HCT116 (cell line): ENCODE results near the gene HIP1R. TPM values are rescaled to one million over a fixed set of nuclear protein-coding genes. Genes with fewer than 3 reads are reported as not detected.

Experiments used
- ATAC-seq: fragments of 200-7000 bp; cut with Tn5 transposase; 2 replicates; pipeline ENCODE4 v1.9.1; 2020; ENCODE audit warnings: mild to moderate bottlenecking, moderate library complexity
- BruUV-seq: library from RNA; stranded (reverse); fragments of 400-500 nt; replicated peaks from 2 replicates; lab custom pipeline; 2021; lab: Mats Ljungman, UMichigan
- CTCF ChIA-PET: fragments of 300-600 bp; sonication (Branson Sonifier 250); formaldehyde crosslinking; loops from one replicate; lab custom pipeline; 2021; ENCODE audit warnings: antibody characterized with exemption; lab: Charles Lee
- POLR2A ChIA-PET: fragments of 300-600, 350-600 bp; sonication (Branson Sonifier 250); formaldehyde crosslinking; loops from one replicate; lab custom pipeline; 2021; ENCODE audit warnings: antibody characterized with exemption; lab: Charles Lee
- RAD21 ChIA-PET, 2 experiments: fragments of 300-600 bp; sonication (Branson Sonifier 250); formaldehyde crosslinking; loops; one replicate each; lab custom pipeline; 2023; ENCODE audit warnings: low total read pairs in 2 of 2; ENCODE audit not compliant: uncharacterized antibody in 2 of 2, unreplicated experiment in 2 of 2, low non-redundant PET in 1 of 2; lab: Charles Lee
- DNase-seq: peaks from one replicate; pipeline ENCODE4 v3.0.0-alpha.2; 2010; ENCODE audit warnings: low read depth, low spot score
- H2AFZ ChIP-seq: fragments of 200-600 bp; shearing (Covaris generic), sonication (generic); 2 replicates; pipeline ENCODE4 v1.6.1; 2017; ENCODE audit warnings: low read depth, mixed run types, mixed read lengths, antibody characterized with exemption, low read length; ENCODE audit not compliant: poor library complexity, severe bottlenecking
- H3K27ac ChIP-seq: 2 replicates; pipeline ENCODE4 v1.5.1; 2012; ENCODE audit warnings: low read depth, low read length
- H3K27me3 ChIP-seq: fragments of 200-600 bp; sonication (generic); 2 replicates; pipeline ENCODE4 v1.6.1; 2016; ENCODE audit warnings: mixed run types, low read length, mixed read lengths; ENCODE audit not compliant: insufficient read depth
- H3K36me3 ChIP-seq, 2 experiments: fragments of 200-500 bp in 1 of 2; fragments of 200-600 bp in 1 of 2; sonication (Bioruptor generic) in 1 of 2; sonication (generic) in 1 of 2; 2 replicates each; pipeline versions ENCODE4 v1.5.1 to v1.6.1; 2014 to 2016; ENCODE audit warnings: low read length in 2 of 2, inconsistent platforms in 1 of 2, mixed read lengths in 1 of 2, mixed run types in 1 of 2; ENCODE audit not compliant: insufficient read depth in 2 of 2, control insufficient read depth in 1 of 2
- H3K4me1 ChIP-seq, 2 experiments: fragments of 200-600 bp in 1 of 2; sonication (generic) in 1 of 2; 2 replicates each; pipeline versions ENCODE4 v1.5.1 to v1.6.1; 2012 to 2017; ENCODE audit warnings: low read length in 2 of 2, inconsistent platforms in 1 of 2, mild to moderate bottlenecking in 1 of 2, mixed read lengths in 1 of 2, mixed run types in 1 of 2, moderate library complexity in 1 of 2; ENCODE audit not compliant: insufficient read depth in 2 of 2, control insufficient read depth in 1 of 2
- H3K4me2 ChIP-seq: fragments of 200-600 bp; sonication (generic); 2 replicates; pipeline ENCODE4 v1.6.1; 2017; ENCODE audit warnings: mixed run types, low read length, mixed read lengths
- H3K4me3 ChIP-seq, 2 experiments: fragments of 200-600 bp in 1 of 2; sonication (generic) in 1 of 2; replicated peaks in 1 of 2; 2 replicates each; pipeline ENCODE4 v1.5.1; 2011 to 2016; ENCODE audit warnings: low read length in 2 of 2, control low read depth in 1 of 2, low read depth in 1 of 2, mild to moderate bottlenecking in 1 of 2, mixed read lengths in 1 of 2, mixed run types in 1 of 2
- H3K79me2 ChIP-seq: fragments of 200-600 bp; sonication (generic); 2 replicates; pipeline ENCODE4 v1.6.1; 2017; ENCODE audit warnings: mild to moderate bottlenecking, mixed run types, low read length, moderate library complexity, mixed read lengths; ENCODE audit not compliant: insufficient read depth
- H3K9ac ChIP-seq: fragments of 200-600 bp; sonication (generic); 2 replicates; pipeline ENCODE4 v1.6.1; 2016; ENCODE audit warnings: low read length, mixed read lengths
- H3K9me2 ChIP-seq: fragments of 200-600 bp; sonication (generic), shearing (Covaris generic); 2 replicates; pipeline ENCODE4 v1.6.1; 2017; ENCODE audit warnings: mixed run types, mild to moderate bottlenecking, moderate library complexity; ENCODE audit not compliant: insufficient read depth
- H3K9me3 ChIP-seq, 2 experiments: fragments of 200-500 bp in 1 of 2; fragments of 200-600 bp in 1 of 2; sonication (Bioruptor generic) in 1 of 2; sonication (generic) in 1 of 2; 2 replicates each; pipeline ENCODE4 v1.6.1; 2014 to 2017; ENCODE audit warnings: low read length in 2 of 2, mixed read lengths in 2 of 2, inconsistent platforms in 1 of 2, low read depth in 1 of 2, mild to moderate bottlenecking in 1 of 2, mixed run types in 1 of 2, moderate library complexity in 1 of 2; ENCODE audit not compliant: control insufficient read depth in 1 of 2, insufficient read depth in 1 of 2
- H4K20me1 ChIP-seq: fragments of 200-600 bp; sonication (generic), shearing (Covaris generic); 2 replicates; pipeline ENCODE4 v1.6.1; 2017; ENCODE audit warnings: mixed run types, mild to moderate bottlenecking, moderate library complexity; ENCODE audit not compliant: insufficient read depth
- ATF3 ChIP-seq: IDR thresholded peaks from 2 replicates; pipeline ENCODE4 v1.6.1; 2012
- CBX3 ChIP-seq: IDR thresholded peaks from 2 replicates; pipeline ENCODE4 v1.6.1; 2012; ENCODE audit warnings: low read depth
- ELF1 ChIP-seq: IDR thresholded peaks from 2 replicates; pipeline ENCODE4 v1.6.1; 2012; ENCODE audit warnings: low read depth, borderline replicate concordance
- EZH2 ChIP-seq: fragments of 200-600 bp; sonication (generic); IDR thresholded peaks from 2 replicates; pipeline ENCODE4 v1.6.1; 2017; ENCODE audit warnings: antibody characterized with exemption, mixed run types
- EZH2phosphoT487 ChIP-seq: fragments of 200-600 bp; IDR thresholded peaks from 2 replicates; pipeline ENCODE4 v1.6.1; 2018; ENCODE audit warnings: antibody characterized with exemption, borderline replicate concordance
- JUND ChIP-seq: IDR thresholded peaks from 2 replicates; pipeline ENCODE4 v1.6.1; 2012
- MAX ChIP-seq: IDR thresholded peaks from 2 replicates; pipeline ENCODE4 v1.6.1; 2012
- REST ChIP-seq: IDR thresholded peaks from 2 replicates; pipeline ENCODE4 v1.6.1; 2012; ENCODE audit warnings: low read depth
- YY1 ChIP-seq: IDR thresholded peaks from 2 replicates; pipeline ENCODE4 v1.6.1; 2011; ENCODE audit warnings: low read length, low read depth, moderate library complexity, mild to moderate bottlenecking; ENCODE audit not compliant: insufficient replicate concordance; ENCODE audit errors: extremely low read depth
- ZBTB33 ChIP-seq: IDR thresholded peaks from 2 replicates; pipeline ENCODE4 v1.6.1; 2011; ENCODE audit warnings: mild to moderate bottlenecking, low read length, moderate library complexity; ENCODE audit not compliant: insufficient replicate concordance; ENCODE audit errors: extremely low read depth
- ZFX ChIP-seq: fragments of 450-650 bp; IDR thresholded peaks from 2 replicates; pipeline ENCODE4 v1.6.1; 2017
- ZNF274 ChIP-seq: fragments of 200-500 bp; sonication (Bioruptor generic); IDR thresholded peaks from 2 replicates; pipeline ENCODE4 v1.6.1; 2014; ENCODE audit warnings: mild to moderate bottlenecking, low read depth, low read length, inconsistent platforms
- intact Hi-C: fragments of 100-400 bp; cut with micrococcal nuclease; formaldehyde crosslinking; loops from 2 replicates; pipeline ENCODE4 v1.10.0; 2022
- total RNA-seq: library from RNA; stranded (reverse); gene quantifications from one replicate; pipeline ENCODE4 v1.2.1, GENCODE V29; 2021; ENCODE audit not compliant: unreplicated experiment

The HIP1R gene
- total RNA-seq, 1 experiment from 2014 or later, result 57.8 TPM

GRCh38 chr12:122807651-122808050 is 27.6 kb upstream of the HIP1R start:
- H3K79me2 ChIP-seq, result no peaks in the 10 kb centered on the region
- no peaks in the 10 kb centered on the region for H3K27me3 ChIP-seq
- H3K4me3 ChIP-seq, result no peak overlapping the region
- ChIA-PET POLR2A (no interaction called here), RAD21 (no interaction called here), CTCF (no interaction called here)
- intact Hi-C loops, result no loop called here
- no peak for TF ChIP-seq EZH2
- TF ChIP-seq MAX, result no peak
- TF ChIP-seq EZH2phosphoT487, result no peak
- no peak for TF ChIP-seq CBX3
- no peaks in the 10 kb centered on the region for H3K36me3 ChIP-seq
- no peaks in the 10 kb centered on the region for H3K9me2 ChIP-seq
- peaks cover 13 to 49% of the 10 kb centered on the region in 2 experiments for H3K4me1 ChIP-seq
- no peak overlapping the region for H3K4me2 ChIP-seq
- no peak overlapping the region for H2AFZ ChIP-seq
- DNase-seq (no peak), ATAC-seq (no peak)
- no peak overlapping the region for H3K27ac ChIP-seq
- H4K20me1 ChIP-seq, result no peaks in the 10 kb centered on the region
- no peaks in the 10 kb centered on the region for H3K9me3 ChIP-seq
- no peak overlapping the region for H3K9ac ChIP-seq
- no TSS peak for BruUV-seq

- Histone ChIP-seq H3K9me2 (no peaks in the 10 kb centered on the region), H2AFZ (no peak overlapping the region), H3K36me3 (no peaks in the 10 kb centered on the region), H3K4me3 (no peak overlapping the region), H3K9me3 (no peaks in the 10 kb centered on the region), H4K20me1 (no peaks in the 10 kb centered on the region), H3K4me1 (peaks cover 0 to 22% of the 10 kb centered on the region in 2 experiments; a peak in 2 of 4 replicates), H3K4me2 (no peak overlapping the region), H3K27me3 (no peaks in the 10 kb centered on the region), H3K27ac (no peak overlapping the region), H3K79me2 (no peaks in the 10 kb centered on the region), H3K9ac (no peak overlapping the region)
- TF ChIP-seq ZNF274, result no peak
- TF ChIP-seq REST, result no peak
- no peak for TF ChIP-seq JUND
- no peak for TF ChIP-seq ZBTB33
- no peak for TF ChIP-seq ATF3
- TF ChIP-seq YY1, result no peak
- no peak for TF ChIP-seq ZFX
- no peak for TF ChIP-seq ELF1
- no TSS peak for BruUV-seq
- ATAC-seq (no peak), DNase-seq (no peak)
- intact Hi-C loops, result no loop called here
- POLR2A ChIA-PET, result no interaction called here
- CTCF ChIA-PET, result no interaction called here
- RAD21 ChIA-PET, result no interaction called here
Measured at GRCh38 chr12:122811777-122812176, 23.5 kb upstream of the HIP1R start.
